ENCODE measurements around the gene SH3TC1.

SH3TC1 gene

GRCh38 chr4:8181844-8182243 is 17.2 kb upstream of the SH3TC1 start:
- no peak for DNase-seq

- DNase-seq, result no peak
Observed at GRCh38 chr4:8182294-8182693, 16.8 kb upstream of the SH3TC1 start.

- no peak for DNase-seq
Observed at GRCh38 chr4:8182858-8183725, 16.0 kb upstream of the SH3TC1 start.

GRCh38 chr4:8184061-8184460 is 15.0 kb upstream of the SH3TC1 start:
- no peak for DNase-seq

GRCh38 chr4:8185295-8185694 is 13.8 kb upstream of the SH3TC1 start:
- DNase-seq, result peak in 1 of 3 experiments; percentile 44

GRCh38 chr4:8185930-8186329 is 13.2 kb upstream of the SH3TC1 start:
- peak in 1 of 3 experiments; percentile 59 for DNase-seq

GRCh38 chr4:8188085-8188484 is 11.0 kb upstream of the SH3TC1 start:
- no peak for DNase-seq

GRCh38 chr4:8188743-8189550 is 10.1 kb upstream of the SH3TC1 start:
- DNase-seq, result peak; percentile 89 to 98 (median 97)

GRCh38 chr4:8189551-8190466 is 9.3 kb upstream of the SH3TC1 start:
- no peak for DNase-seq

GRCh38 chr4:8191136-8191747 is 7.8 kb upstream of the SH3TC1 start:
- no peak for DNase-seq

- peak; percentile 63 to 89 (median 83) for DNase-seq
Observed at GRCh38 chr4:8192748-8193738, 6.0 kb upstream of the SH3TC1 start.

- DNase-seq, result peak in 1 of 3 experiments; percentile 12
Observed at GRCh38 chr4:8194306-8195242, 4.5 kb upstream of the SH3TC1 start.

GRCh38 chr4:8195431-8195830 is 3.7 kb upstream of the SH3TC1 start:
- no peak for DNase-seq

- no peak for DNase-seq
Observed at GRCh38 chr4:8195841-8196458, 3.1 kb upstream of the SH3TC1 start.

- no peak for DNase-seq
Observed at GRCh38 chr4:8197521-8197920, 1.6 kb upstream of the SH3TC1 start.

- no peak for DNase-seq
Observed at GRCh38 chr4:8198206-8198905, 734 bp upstream of the SH3TC1 start.

- DNase-seq, result peak in 1 of 3 experiments; percentile 7
Observed at GRCh38 chr4:8199594-8200301, 658 bp downstream of the SH3TC1 start.
